A549 treated with GW870086 at 1 μM for 4 hours (cell line): ENCODE results near the gene LYVE1. TPM values are rescaled to one million over a fixed set of nuclear protein-coding genes. Genes with fewer than 3 reads are reported as not detected.

ENCODE experiments used
- total RNA-seq: library from RNA; stranded (reverse); fragments of 200-300 nt; extraction: Qiagen RNA extraction; gene quantifications from 5 replicates; pipeline ENCODE4 v1.2.3, GENCODE V29; 2022; ENCODE audit warnings: low read depth

The LYVE1 gene
- total RNA-seq: 0.27 to 0.84 TPM (median 0.51 TPM) in 5 replicates

GRCh38 chr11:10568486-10568941 lies at the start of gene LYVE1:
LYVE1 (minus strand) TSS chr11:10568665; CDS start chr11:10568532, 133 bp downstream.

GRCh38 chr11:10540915-10541560 lies 27.4 kb downstream of the LYVE1 start, which contains the start of gene RNF141:
RNF141 (minus strand) TSS chr11:10541187; CDS start chr11:10534158, 7,029 bp downstream.

Other genes with a start within 250 kb of the LYVE1 start
- 7.1 to 9.5 TPM (median 8.5 TPM) in 5 replicates for gene AMPD3, start 113.4 kb downstream of the LYVE1 start, total RNA-seq
- 19.1 to 32.1 TPM (median 27.2 TPM) in 5 replicates for gene RNF141, start 27.5 kb downstream of the LYVE1 start, total RNA-seq
- 0.05 to 0.15 TPM (median 0.11 TPM) in 4 of 5 replicates, not detected in the other for gene IRAG1, start 125.1 kb upstream of the LYVE1 start, total RNA-seq
- gene CTR9, start 182.6 kb upstream of the LYVE1 start, total RNA-seq: 22.0 to 29.4 TPM (median 25.8 TPM) in 5 replicates
- gene EIF4G2, start 240.3 kb upstream of the LYVE1 start, total RNA-seq: 493 to 788 TPM (median 585 TPM) in 5 replicates